CD4-positive, alpha-beta T cell treated with Interleukin-12 subunit alpha and Interleukin-12 subunit beta, for 1 hour (primary cell): Measurements from ENCODE around the gene IL11RA.
A peak's percentile ranks its signal among the peaks of the same experiment; 100 is the strongest.

Source experiments
- DNase-seq: peaks from one replicate; pipeline ENCODE4 v3.0.0-alpha.2; 2020

IL11RA gene

GRCh38 chr9:34651876-34652601 lies at the start of gene IL11RA:
IL11RA (plus strand) TSS chr9:34652185; CDS start chr9:34655218, 3,033 bp downstream.
- DNase-seq: peak; percentile 41

DNA sequence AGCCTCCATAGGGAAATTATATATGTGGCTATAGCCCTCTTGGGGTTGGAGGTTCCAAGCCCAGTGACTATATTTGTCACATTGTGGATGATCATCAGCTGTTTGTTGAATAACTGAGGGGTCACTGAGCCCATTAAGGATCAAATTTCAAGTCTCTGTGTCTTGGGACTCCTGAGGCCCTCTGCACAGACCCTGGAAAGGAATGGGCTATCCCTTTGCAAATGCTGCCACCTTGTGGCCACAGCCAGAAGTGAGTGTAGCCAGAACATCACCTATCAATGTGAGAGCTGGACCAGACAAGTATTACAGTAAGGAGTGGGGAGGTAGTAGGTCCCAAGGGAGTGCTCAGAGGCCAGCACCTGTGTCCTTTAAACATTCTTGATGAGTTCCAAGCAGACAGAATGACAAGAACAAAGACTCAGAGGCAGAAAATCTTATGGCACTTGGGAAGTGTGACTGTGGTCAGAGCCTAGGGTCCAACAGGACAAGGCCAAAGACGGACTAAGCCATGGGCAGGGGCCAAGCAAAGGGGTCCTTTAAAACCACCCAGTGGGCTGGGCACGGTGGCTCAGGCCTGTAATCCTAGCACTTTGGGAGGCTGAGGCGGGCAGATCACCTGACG lies 48.3 kb upstream of the IL11RA start:
- peak; percentile 83 for DNase-seq

- no peak for DNase-seq
Observed at GRCh38 chr9:34606190-34606589, 45.8 kb upstream of the IL11RA start.

DNA sequence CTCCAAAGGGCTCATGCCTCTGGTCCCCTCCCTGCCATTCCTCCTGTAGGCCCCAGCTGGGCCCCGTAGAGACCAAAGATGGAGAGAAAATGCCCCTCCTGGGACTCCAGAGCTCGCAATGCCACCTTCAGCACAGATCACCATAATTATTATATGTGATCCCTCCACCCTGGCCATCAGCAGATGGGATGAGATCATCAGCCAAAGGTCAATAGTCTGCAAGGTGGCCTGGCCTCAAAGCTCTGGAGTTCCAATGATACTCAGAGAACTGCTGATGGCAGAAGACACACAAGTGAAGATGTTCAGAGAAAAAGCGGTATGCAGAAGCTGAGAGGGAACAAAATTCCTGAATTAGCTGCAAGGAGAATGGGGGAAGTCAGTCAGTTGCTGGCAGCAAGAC lies 45.1 kb upstream of the IL11RA start:
- DNase-seq: no peak

DNA sequence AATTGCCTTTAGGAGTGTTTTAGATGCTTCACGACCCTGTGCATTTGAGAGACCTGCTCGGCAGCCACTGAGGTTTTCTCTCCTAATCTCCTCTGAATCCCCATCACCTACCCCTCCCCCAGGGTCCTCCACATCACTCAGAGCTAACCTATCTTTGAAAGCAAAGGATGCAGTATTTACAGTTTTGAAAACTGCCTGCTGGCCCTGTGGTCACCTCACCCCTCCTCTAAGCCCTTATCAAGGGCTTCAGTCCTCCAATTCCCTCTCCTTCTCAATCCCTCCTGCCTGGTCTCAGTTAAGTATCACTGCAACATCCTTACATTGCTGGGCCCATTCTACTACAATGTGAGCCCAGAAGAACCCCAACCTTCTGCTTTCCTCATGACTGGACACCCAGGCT lies 44.7 kb upstream of the IL11RA start:
- DNase-seq: no peak

- no peak for DNase-seq
Observed at GRCh38 chr9:34610434-34611206, 41.4 kb upstream of the IL11RA start.

GRCh38 chr9:34611251-34611810 lies 40.7 kb upstream of the IL11RA start:
- DNase-seq: no peak

- DNase-seq: peak; percentile 87
Observed at GRCh38 chr9:34611811-34612787, 39.9 kb upstream of the IL11RA start, which contains the start of gene RPP25L. RPP25L (minus strand) TSS chr9:34612097; CDS start chr9:34611296, 801 bp downstream.

DNA sequence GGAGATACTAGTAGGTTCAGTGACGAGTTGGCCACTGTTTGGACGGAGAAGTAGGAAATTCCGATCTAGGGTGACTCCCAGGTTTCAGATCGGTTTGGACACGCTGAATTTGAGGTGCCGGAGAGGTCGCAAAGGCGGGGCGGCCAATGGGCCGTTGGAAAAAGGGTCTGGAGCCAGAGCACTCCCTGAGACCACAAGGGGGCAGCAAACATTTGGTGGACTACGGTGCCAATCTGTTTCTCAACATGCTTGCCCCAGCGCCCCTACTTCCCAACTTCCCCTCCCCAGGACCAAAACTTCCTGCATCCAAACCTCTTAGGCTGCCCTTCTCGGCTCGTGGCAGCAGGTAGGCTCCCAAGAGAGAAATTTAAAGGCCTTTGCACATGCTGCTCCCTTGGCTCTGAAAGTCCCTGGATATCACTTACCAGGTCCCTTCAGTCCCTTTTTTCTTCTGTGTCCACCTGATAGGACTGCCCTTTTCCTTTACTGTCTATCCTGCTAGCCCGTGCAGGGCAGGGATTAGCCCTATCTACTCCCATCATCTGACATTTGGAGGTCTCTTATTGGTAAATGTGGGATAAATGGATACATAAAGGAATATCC lies 39.1 kb upstream of the IL11RA start:
- DNase-seq: peak; percentile 79

DNA sequence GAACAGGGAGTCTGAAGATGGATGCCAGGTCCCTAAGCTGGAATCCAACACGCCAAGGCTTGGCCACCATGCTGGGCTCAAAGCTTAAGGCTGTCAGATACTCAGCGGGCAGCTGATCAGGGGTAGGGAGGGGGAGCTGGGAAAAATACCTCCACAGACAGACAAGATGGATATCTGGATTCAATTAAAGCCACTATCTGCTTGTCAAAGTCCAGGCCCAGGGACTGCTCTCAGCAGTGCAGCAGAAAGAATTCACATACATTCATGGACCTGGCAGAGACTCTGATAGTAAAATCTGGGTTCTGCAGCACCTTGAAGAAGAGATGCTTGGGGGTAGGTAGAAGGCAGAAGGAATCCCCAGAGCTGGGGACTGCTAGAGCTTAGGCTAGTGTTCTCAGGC lies 36.9 kb upstream of the IL11RA start:
- no peak for DNase-seq

DNA sequence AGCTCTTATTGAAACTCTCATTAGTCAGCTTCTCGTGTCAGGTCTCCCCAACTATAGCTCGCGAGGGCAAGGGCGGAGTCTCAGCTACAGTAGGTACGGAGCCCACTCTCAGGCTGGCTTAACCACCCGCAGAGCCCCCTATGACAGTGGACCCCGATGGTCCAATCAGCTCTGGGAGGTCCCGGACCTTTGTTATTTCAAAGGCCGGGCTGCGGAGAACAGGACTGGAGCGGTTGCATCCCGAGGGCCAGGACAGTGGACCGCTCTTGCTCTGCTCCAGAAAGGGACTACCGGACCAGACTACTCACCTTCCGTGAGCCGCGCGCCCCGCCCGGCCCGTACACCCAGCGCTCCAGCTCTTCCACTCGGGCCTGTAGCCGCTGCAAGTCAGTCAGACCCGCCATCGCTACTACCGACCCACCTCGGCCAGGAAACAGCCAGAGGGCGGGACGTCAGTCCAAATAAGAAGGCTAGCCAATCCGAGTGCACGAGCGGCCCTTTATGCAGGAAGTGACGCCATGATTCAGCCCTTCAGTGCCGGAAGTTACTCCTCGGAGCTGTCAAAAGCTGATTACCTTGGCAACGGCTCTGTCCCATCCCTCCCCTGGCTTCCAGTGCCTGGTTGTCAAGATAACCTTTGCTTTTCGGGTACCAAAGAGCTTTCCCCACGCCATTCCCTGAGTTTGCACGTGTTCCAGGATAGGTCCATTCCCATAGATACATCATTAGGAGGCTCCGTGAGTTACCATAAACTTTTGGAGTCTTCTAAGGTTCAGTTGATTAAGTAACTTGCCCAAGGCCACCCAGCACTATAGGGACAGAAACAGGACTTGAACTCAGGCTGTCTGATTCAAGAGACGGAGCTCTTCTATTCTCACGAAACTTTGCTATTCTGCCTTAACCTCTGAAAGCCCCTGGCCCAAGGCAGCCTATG lies 31.7 kb upstream of the IL11RA start, which contains the start of gene DCTN3:
Gene DCTN3, minus strand, starts transcription at position 435 of the 934 bp plus-strand sequence. Its CDS starts 31 bp downstream, at position 404.
- peak; percentile 95 for DNase-seq

GRCh38 chr9:34623374-34624235 lies 28.4 kb upstream of the IL11RA start:
- DNase-seq: peak; percentile 13

GRCh38 chr9:34624475-34625185 lies 27.4 kb upstream of the IL11RA start:
- DNase-seq: no peak

- no peak for DNase-seq
Observed at GRCh38 chr9:34625186-34625486, 26.8 kb upstream of the IL11RA start.

DNA sequence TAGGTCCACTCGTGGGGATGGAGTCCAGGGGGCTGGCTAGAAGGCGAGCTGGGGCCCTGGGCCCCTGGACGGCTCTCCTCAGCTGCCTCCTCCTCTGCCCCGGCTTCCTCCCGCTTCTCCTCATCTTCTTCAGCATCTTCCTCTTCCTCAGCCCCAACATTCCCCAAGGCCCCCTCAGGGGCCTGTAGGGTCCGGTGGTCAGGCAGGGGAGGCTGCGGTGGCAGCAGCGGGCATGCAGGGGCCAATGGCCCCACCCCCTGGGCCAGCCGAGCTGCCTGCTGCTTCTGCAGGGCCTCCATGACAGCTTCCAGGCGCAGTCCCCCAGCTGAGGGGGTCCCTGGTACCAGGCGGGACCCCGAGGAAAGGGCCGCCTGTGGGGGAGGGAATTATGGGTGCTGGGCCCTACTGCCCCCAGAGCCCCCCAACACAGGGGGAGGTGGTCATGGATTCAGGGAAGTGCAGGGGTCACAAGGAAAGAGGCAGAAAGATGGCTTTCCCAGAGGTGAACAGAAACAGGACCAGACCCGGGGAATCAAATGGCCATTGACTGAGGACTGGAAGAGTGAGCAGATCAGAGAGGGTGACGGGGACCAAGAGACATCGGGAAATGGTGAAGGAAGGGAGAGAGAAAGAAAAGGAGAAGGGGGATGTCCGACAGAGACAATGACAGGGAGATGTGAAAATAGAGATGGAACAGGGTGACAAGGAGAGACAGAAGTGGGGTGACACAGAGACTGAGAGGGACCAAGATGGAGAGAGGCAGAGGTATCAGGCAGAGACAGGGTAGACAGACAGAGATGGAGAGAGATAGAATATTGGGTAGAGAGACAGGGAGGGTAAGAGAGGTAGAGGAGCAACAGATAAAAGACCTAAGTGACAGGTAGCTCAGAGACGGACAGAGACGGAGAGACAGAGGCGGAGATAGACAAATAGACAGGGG lies 24.0 kb upstream of the IL11RA start:
- DNase-seq: no peak

- peak; percentile 53 for DNase-seq
Observed at GRCh38 chr9:34628656-34629490, 23.1 kb upstream of the IL11RA start, which contains the start of gene ARID3C. ARID3C (minus strand) TSS chr9:34629066; CDS start chr9:34628014, 1,052 bp downstream.

- no peak for DNase-seq
Observed at GRCh38 chr9:34629491-34629808, 22.5 kb upstream of the IL11RA start.
